ACC112 (cell line): ENCODE measurements around the gene UBE2V1.

Experiments used
- H2AFZ ChIP-seq: fragments of 200-600 bp; sonication (generic); one replicate; pipeline ENCODE4 v1.6.0; 2017; ENCODE audit warnings: antibody characterized with exemption, low read length; ENCODE audit not compliant: unreplicated experiment
- H3K27ac ChIP-seq: fragments of 200-600 bp; sonication (generic); 2 replicates; pipeline ENCODE4 v1.5.1; 2014; ENCODE audit warnings: low read depth, mild to moderate bottlenecking, antibody characterized with exemption, low read length, moderate library complexity
- H3K27me3 ChIP-seq: fragments of 200-600 bp; sonication (generic); 2 replicates; pipeline ENCODE4 v1.6.1; 2014; ENCODE audit warnings: mild to moderate bottlenecking, antibody characterized with exemption, low read length, moderate library complexity, mixed read lengths; ENCODE audit not compliant: insufficient read depth
- H3K36me3 ChIP-seq: fragments of 200-600 bp; sonication (generic); 2 replicates; pipeline ENCODE4 v1.6.1; 2016; ENCODE audit warnings: mild to moderate bottlenecking, antibody characterized with exemption, low read length, moderate library complexity, mixed read lengths; ENCODE audit not compliant: insufficient read depth
- H3K4me1 ChIP-seq: fragments of 200-600 bp; sonication (generic); one replicate; pipeline ENCODE4 v1.6.1; 2016; ENCODE audit warnings: low read length, mixed read lengths; ENCODE audit not compliant: insufficient read depth, unreplicated experiment, control insufficient read depth
- H3K4me3 ChIP-seq: fragments of 200-600 bp; sonication (generic); 2 replicates; pipeline ENCODE4 v1.5.1; 2014; ENCODE audit warnings: mild to moderate bottlenecking, low read depth, low read length
- H3K79me2 ChIP-seq: fragments of 200-600 bp; sonication (generic); one replicate; pipeline ENCODE4 v1.6.0; 2016; ENCODE audit warnings: low read length; ENCODE audit not compliant: control insufficient read depth, unreplicated experiment, insufficient read depth

UBE2V1 gene

DNA sequence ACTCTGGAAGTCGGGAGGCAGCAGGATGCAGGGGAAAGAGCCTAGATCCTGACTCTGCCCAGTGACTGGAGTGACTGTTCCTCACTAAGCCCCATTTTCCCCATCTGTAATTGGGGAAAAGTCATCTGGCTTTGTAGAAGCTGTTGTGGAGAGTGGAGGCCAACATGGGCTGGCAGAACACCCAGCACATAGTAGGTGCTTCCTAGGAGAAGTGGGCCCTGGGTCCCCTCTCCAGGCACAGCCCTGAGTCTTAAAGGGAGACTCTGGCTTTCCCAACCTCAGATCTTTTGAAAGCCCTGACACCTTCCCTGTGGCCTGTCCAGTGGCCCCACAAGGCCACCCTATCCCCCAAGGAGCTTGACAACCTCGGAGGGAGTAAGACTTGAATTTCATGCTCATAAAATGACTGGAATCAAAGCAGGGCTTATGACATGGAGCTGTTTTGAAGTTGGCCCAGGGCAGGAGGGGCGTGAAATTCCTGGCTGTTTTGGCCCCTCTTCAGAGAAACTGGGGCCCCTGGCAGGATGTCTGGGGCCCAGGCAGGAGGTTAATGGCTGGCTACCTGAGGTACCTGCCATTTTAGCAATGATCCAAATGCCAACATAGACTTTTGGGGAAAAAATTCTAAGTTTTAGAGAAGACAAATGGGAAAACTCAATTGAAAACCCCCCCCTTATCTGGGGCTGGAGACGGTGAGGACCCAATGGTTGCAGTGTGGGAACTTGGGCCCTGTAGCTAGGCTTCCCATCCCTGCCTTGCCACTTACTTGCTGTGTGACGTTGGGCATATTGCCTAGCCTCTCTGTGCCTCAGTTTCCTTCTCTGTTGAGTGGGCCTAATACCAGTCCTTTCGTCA is 51.6 kb downstream of the UBE2V1 start:
- Histone ChIP-seq H3K36me3 (no peaks in the 10 kb centered on the region), H2AFZ (no peak overlapping the region), H3K4me3 (no peak overlapping the region), H3K27ac (no peak overlapping the region), H3K79me2 (no peaks in the 10 kb centered on the region), H3K27me3 (no peaks in the 10 kb centered on the region), H3K4me1 (no peaks in the 10 kb centered on the region)

DNA sequence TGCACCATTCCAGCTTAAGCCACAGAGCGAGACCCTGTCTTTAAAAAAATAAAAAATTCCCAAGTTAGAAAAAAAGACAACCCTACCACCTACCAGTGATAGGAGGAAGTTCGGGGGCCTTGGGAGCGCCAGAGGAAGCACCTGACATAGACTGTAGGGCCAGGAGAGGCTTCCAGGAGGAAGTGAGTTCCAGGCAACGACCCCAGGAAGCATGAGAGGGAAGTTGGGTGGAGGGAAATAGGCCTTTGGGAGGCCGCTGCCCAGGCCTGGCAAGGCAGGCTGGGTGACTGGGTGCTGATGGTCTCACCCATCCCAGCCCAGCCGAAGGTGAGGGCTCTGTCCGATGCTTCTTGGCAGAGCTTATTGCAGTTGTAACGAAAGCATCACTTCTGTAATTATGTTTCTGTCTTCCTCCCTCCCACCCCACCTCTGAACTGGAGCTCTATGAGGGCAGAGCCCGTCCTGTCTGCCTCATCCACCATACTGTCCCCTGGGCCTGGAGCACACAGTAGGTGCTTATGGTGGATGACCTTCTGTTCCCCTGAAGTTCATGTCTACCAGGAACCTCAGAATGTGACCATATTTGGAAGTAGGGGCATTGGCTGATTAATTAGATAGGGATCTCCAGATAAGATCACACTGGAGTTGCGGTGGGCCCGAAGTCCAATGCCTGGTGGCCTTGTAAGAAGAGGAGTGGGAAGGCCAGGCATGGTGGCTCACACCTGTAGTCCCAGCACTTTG is 54.1 kb downstream of the UBE2V1 start:
- no peak overlapping the region for H3K27ac ChIP-seq

GRCh38 chr20:50057714-50058053 is 55.3 kb downstream of the UBE2V1 start:
- Histone ChIP-seq H3K4me1 (peaks cover 7% of the 10 kb centered on the region), H3K27me3 (no peaks in the 10 kb centered on the region), H3K79me2 (no peaks in the 10 kb centered on the region), H2AFZ (no peak overlapping the region), H3K4me3 (no peak overlapping the region), H3K27ac (no peak overlapping the region), H3K36me3 (no peaks in the 10 kb centered on the region)

More for the DNA sequence above, 54.1 kb downstream of the UBE2V1 start:
- no peaks in the 10 kb centered on the region for H3K27me3 ChIP-seq
- no peak overlapping the region for H3K4me3 ChIP-seq
- H3K4me1 ChIP-seq = peaks cover 7% of the 10 kb centered on the region
- no peak overlapping the region for H2AFZ ChIP-seq
- H3K79me2 ChIP-seq = no peaks in the 10 kb centered on the region
- H3K36me3 ChIP-seq = no peaks in the 10 kb centered on the region

DNA sequence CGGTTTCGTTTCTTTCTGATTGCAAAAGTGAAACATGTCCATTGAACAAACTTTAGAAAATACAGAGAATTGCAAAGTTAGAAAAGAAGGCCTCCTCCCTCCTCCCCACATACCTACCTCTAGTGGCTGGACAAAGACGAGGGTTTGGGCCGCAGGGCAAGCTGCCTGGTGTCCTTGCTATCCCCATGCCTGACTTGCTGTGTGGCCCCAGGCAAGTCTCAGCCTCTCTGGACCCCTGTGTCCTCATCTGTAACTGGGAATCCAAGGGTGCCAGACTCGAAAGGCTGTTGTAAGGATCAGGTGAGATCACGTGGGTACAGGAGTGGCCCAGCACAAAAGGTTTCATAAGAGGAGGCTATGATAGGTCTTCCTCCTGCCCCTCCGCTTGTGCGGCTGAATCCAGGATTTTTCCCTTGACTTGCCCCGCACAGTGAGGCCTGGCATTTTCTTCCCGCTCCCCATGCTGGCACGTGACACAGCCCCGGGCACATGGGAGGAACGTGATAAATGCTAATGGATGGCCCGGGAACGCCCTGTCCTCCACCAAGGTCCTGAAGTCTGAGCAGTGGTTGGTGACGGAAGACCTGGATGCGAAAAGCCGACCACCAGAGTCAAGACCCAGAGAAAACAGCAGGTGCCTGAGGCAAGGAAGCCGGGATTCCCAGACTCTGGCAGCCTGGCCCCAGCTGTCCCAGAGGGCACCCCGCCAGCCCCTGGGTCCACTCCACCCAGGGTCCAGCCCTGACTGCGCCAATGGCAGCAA is 55.8 kb downstream of the UBE2V1 start:
- Histone ChIP-seq H3K79me2 (no peaks in the 10 kb centered on the region), H2AFZ (no peak overlapping the region), H3K4me1 (peaks cover 7% of the 10 kb centered on the region), H3K4me3 (no peak overlapping the region), H3K36me3 (no peaks in the 10 kb centered on the region), H3K27ac (no peak overlapping the region), H3K27me3 (no peaks in the 10 kb centered on the region)

- H2AFZ ChIP-seq = no peak overlapping the region
These were observed 56.5 kb downstream of the UBE2V1 start for GRCh38 chr20:50056408-50056926.

DNA sequence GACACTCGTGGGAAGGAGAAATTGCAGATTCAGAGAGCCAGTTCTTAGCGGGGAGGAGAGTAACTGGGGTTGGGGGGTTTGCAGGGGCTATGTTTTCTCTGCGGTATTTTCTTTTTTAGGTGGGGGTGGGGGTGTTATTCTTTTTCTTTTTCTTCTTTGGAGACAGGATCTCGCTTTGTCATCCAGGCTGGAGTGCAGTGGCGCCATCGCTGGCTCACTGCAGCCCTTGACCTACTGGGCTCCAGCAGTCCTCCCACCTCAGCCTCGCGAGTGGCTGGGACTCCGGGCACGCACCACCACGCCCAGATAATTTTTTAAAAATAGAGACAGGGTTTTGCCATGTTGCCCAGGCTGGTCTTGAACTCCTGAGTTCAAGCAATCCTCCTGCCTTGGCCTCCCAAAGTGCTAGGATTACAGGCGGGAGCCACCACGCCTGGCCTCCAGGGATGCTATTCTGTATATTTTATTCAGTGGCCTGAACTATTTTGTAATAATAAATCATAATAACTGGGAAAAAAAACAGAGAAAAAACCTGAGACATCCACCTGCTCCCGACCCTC is 57.3 kb downstream of the UBE2V1 start:
- peaks cover 7% of the 10 kb centered on the region for H3K4me1 ChIP-seq
- no peak overlapping the region for H2AFZ ChIP-seq
- no peak overlapping the region for H3K27ac ChIP-seq
- H3K36me3 ChIP-seq = no peaks in the 10 kb centered on the region
- no peak overlapping the region for H3K4me3 ChIP-seq
- H3K27me3 ChIP-seq = no peaks in the 10 kb centered on the region
- no peaks in the 10 kb centered on the region for H3K79me2 ChIP-seq

More at GRCh38 chr20:50056408-50056926, 56.5 kb downstream of the UBE2V1 start:
- H3K27me3 ChIP-seq = no peaks in the 10 kb centered on the region
- H3K4me3 ChIP-seq = no peak overlapping the region
- H3K4me1 ChIP-seq = peaks cover 7% of the 10 kb centered on the region
- no peaks in the 10 kb centered on the region for H3K79me2 ChIP-seq
- no peaks in the 10 kb centered on the region for H3K36me3 ChIP-seq
- H3K27ac ChIP-seq = no peak overlapping the region

GRCh38 chr20:50054626-50055511 is 58.1 kb downstream of the UBE2V1 start:
- H3K27ac ChIP-seq = no peak overlapping the region
- no peaks in the 10 kb centered on the region for H3K79me2 ChIP-seq
- no peaks in the 10 kb centered on the region for H3K27me3 ChIP-seq
- no peak overlapping the region for H2AFZ ChIP-seq
- no peak overlapping the region for H3K4me3 ChIP-seq
- no peaks in the 10 kb centered on the region for H3K36me3 ChIP-seq
- peaks cover 7% of the 10 kb centered on the region for H3K4me1 ChIP-seq

DNA sequence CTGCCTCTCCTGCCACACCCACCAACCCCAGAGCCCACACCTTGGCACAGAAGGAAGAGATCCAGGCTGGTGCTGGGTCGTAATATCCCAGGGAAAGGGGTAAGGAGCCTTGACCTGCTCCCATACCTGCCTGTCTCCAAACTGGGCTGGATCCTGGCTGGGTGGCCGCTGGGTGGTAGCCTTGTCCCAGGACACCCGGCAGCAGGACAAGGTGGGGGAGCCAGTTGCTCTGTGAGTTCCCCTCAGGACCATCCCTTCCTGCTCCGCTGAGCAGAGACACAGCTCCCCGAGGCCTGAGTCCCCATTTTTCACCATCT is 58.8 kb downstream of the UBE2V1 start:
- H2AFZ ChIP-seq = no peak overlapping the region
- H3K27ac ChIP-seq = no peak overlapping the region
- no peaks in the 10 kb centered on the region for H3K36me3 ChIP-seq
- H3K4me1 ChIP-seq = peaks cover 7% of the 10 kb centered on the region
- no peaks in the 10 kb centered on the region for H3K27me3 ChIP-seq
- H3K4me3 ChIP-seq = no peak overlapping the region
- H3K79me2 ChIP-seq = no peaks in the 10 kb centered on the region

- Histone ChIP-seq H3K4me3 (no peak overlapping the region), H3K79me2 (no peaks in the 10 kb centered on the region), H3K36me3 (no peaks in the 10 kb centered on the region), H3K4me1 (peaks cover 7% of the 10 kb centered on the region), H3K27me3 (no peaks in the 10 kb centered on the region), H3K27ac (no peak overlapping the region), H2AFZ (no peak overlapping the region)
These were observed 59.4 kb downstream of the UBE2V1 start for GRCh38 chr20:50053362-50054230.
